Measurements from ENCODE around the gene PKHD1. TPM values are rescaled to one million over a fixed set of nuclear protein-coding genes. Genes with fewer than 3 reads are reported as not detected.

PKHD1 gene
- total RNA-seq, 2 donors from 2014 or later = not detected

- TF ChIP-seq CTCF (IDR thresholded peaks at IDR 0.05) = no peak
- H3K4me3 ChIP-seq = no peak overlapping the region
- no peak overlapping the region for H3K27ac ChIP-seq
- no peaks in the 10 kb centered on the region for H3K36me3 ChIP-seq
- H3K9me3 ChIP-seq = no peaks in the 10 kb centered on the region
- H3K4me1 ChIP-seq = no peaks in the 10 kb centered on the region
- DNase-seq (ENCODE audit: low spot score) = no peak
- H3K27me3 ChIP-seq = no peaks in the 10 kb centered on the region
Measured at GRCh38 chr6:52045033-52045432, 42.4 kb downstream of the PKHD1 start.

GRCh38 chr6:52042141-52042885 is 45.1 kb downstream of the PKHD1 start:
- Histone ChIP-seq H3K9me3 (no peaks in the 10 kb centered on the region), H3K4me1 (no peaks in the 10 kb centered on the region), H3K36me3 (no peaks in the 10 kb centered on the region), H3K27ac (no peak overlapping the region), H3K27me3 (no peaks in the 10 kb centered on the region), H3K4me3 (no peak overlapping the region)
- DNase-seq (ENCODE audit: low spot score) = no peak
- no peak for TF ChIP-seq CTCF (IDR thresholded peaks at IDR 0.05)

- Histone ChIP-seq H3K4me3 (no peak overlapping the region), H3K36me3 (no peaks in the 10 kb centered on the region), H3K4me1 (no peaks in the 10 kb centered on the region), H3K27me3 (no peaks in the 10 kb centered on the region), H3K9me3 (no peaks in the 10 kb centered on the region), H3K27ac (no peak overlapping the region)
- TF ChIP-seq CTCF (IDR thresholded peaks at IDR 0.05) = no peak
- no peak for DNase-seq (ENCODE audit: low spot score)
Measured at GRCh38 chr6:52041134-52041533, 46.3 kb downstream of the PKHD1 start.

GRCh38 chr6:52027699-52028098 is 59.7 kb downstream of the PKHD1 start:
- Histone ChIP-seq H3K9me3 (peaks cover 0 to 4% of the 10 kb centered on the region in 2 donors), H3K36me3 (no peaks in the 10 kb centered on the region), H3K4me3 (no peak overlapping the region), H3K27me3 (no peaks in the 10 kb centered on the region), H3K4me1 (no peaks in the 10 kb centered on the region), H3K27ac (no peak overlapping the region)
- TF ChIP-seq CTCF (IDR thresholded peaks at IDR 0.05) = no peak
- DNase-seq (ENCODE audit: low spot score) = no peak

GRCh38 chr6:52024451-52025068 is 62.9 kb downstream of the PKHD1 start:
- Histone ChIP-seq H3K4me1 (no peaks in the 10 kb centered on the region), H3K27ac (no peak overlapping the region), H3K9me3 (no peaks in the 10 kb centered on the region), H3K36me3 (no peaks in the 10 kb centered on the region), H3K4me3 (no peak overlapping the region), H3K27me3 (no peaks in the 10 kb centered on the region)
- DNase-seq (ENCODE audit: low spot score) = no peak
- no peak for TF ChIP-seq CTCF (IDR thresholded peaks at IDR 0.05)

Data from right atrium auricular region (tissue), 2 donors.